Left renal pelvis (tissue), 4 donors: ENCODE results near the gene SRXN1. TPM values are rescaled to one million over a fixed set of nuclear protein-coding genes. Genes with fewer than 3 reads are reported as not detected.
A peak's percentile ranks its signal among the peaks of the same experiment; 100 is the strongest.

Experiments
- DNase-seq, 4 donors: peaks; one replicate each; pipeline ENCODE4 v3.0.0-alpha.2; 2013; ENCODE audit warnings: low read depth in 4 of 4, low spot score in 3 of 4
- polyA plus RNA-seq, 4 donors: library from polyadenylated mRNA; unstranded; fragments of 120-200 nt; gene quantifications; one replicate each; pipeline ENCODE4 v1.2.1, GENCODE V29; 2013; ENCODE audit not compliant: insufficient read length in 4 of 4

Gene SRXN1
- polyA plus RNA-seq, 4 donors = 11.0 to 31.1 (median 12.6) TPM

- DNase-seq = no peak
Observed at GRCh38 chr20:637559-637958, 15.4 kb downstream of the SRXN1 start.

GRCh38 chr20:635893-636338, 17.1 kb downstream of the SRXN1 start:
- no peak for DNase-seq

GRCh38 chr20:635028-635892, 17.7 kb downstream of the SRXN1 start:
- no peak for DNase-seq

- DNase-seq = no peak
Observed at GRCh38 chr20:634148-634925, 18.7 kb downstream of the SRXN1 start.

GRCh38 chr20:631101-631500, 21.9 kb downstream of the SRXN1 start:
- no peak for DNase-seq

GRCh38 chr20:626579-626978, 26.4 kb downstream of the SRXN1 start:
- DNase-seq = no peak

GRCh38 chr20:625360-625932, 27.6 kb downstream of the SRXN1 start:
- no peak for DNase-seq

- no peak for DNase-seq
Observed at GRCh38 chr20:623704-624103, 29.3 kb downstream of the SRXN1 start.

- no peak for DNase-seq
Observed at GRCh38 chr20:623021-623420, 30.0 kb downstream of the SRXN1 start.

- DNase-seq = no peak
Observed at GRCh38 chr20:622161-622560, 30.8 kb downstream of the SRXN1 start.

- DNase-seq = no peak
Observed at GRCh38 chr20:621125-621756, 31.8 kb downstream of the SRXN1 start.

GRCh38 chr20:620246-620645, 32.8 kb downstream of the SRXN1 start:
- no peak for DNase-seq

- DNase-seq = no peak
Observed at GRCh38 chr20:618980-619379, 34.0 kb downstream of the SRXN1 start.

- no peak for DNase-seq
Observed at GRCh38 chr20:617934-618690, 34.9 kb downstream of the SRXN1 start.

- DNase-seq = no peak
Observed at GRCh38 chr20:615514-615913, 37.5 kb downstream of the SRXN1 start.

- peak in 3 of 4 donors; percentile 50 to 67 (median 51) for DNase-seq
Observed at GRCh38 chr20:611843-612185, 41.2 kb downstream of the SRXN1 start.

GRCh38 chr20:611047-611842, 41.8 kb downstream of the SRXN1 start:
- DNase-seq = no peak

- peak in 3 of 4 donors; percentile 46 to 53 (median 53) for DNase-seq
Observed at GRCh38 chr20:610130-611046, 42.6 kb downstream of the SRXN1 start, which contains the start of gene TCF15. Gene TCF15 (minus strand): TSS chr20:610309. CDS start chr20:610237, 72 bp downstream.
